Measurements from ENCODE around the gene SPO11. TPM values are rescaled to one million over a fixed set of nuclear protein-coding genes. Genes with fewer than 3 reads are reported as not detected.

Gene SPO11
- total RNA-seq, 1 donor from 2014 or later, result not detected

- Mint-ChIP-seq H3K27ac (ENCODE audit: unreplicated experiment) (no peak overlapping the region), H3K4me3 (ENCODE audit: unreplicated experiment) (no peak overlapping the region), H3K27me3 (ENCODE audit: unreplicated experiment) (peaks cover 81% of the 10 kb centered on the region), H3K36me3 (ENCODE audit: unreplicated experiment) (no peaks in the 10 kb centered on the region), H3K4me1 (ENCODE audit: unreplicated experiment) (peaks cover 2% of the 10 kb centered on the region), H3K9me3 (ENCODE audit: unreplicated experiment) (no peaks in the 10 kb centered on the region)
- no peak for DNase-seq (ENCODE audit: extremely low spot score, unreplicated experiment)
- TF ChIP-seq, protein P1, sequence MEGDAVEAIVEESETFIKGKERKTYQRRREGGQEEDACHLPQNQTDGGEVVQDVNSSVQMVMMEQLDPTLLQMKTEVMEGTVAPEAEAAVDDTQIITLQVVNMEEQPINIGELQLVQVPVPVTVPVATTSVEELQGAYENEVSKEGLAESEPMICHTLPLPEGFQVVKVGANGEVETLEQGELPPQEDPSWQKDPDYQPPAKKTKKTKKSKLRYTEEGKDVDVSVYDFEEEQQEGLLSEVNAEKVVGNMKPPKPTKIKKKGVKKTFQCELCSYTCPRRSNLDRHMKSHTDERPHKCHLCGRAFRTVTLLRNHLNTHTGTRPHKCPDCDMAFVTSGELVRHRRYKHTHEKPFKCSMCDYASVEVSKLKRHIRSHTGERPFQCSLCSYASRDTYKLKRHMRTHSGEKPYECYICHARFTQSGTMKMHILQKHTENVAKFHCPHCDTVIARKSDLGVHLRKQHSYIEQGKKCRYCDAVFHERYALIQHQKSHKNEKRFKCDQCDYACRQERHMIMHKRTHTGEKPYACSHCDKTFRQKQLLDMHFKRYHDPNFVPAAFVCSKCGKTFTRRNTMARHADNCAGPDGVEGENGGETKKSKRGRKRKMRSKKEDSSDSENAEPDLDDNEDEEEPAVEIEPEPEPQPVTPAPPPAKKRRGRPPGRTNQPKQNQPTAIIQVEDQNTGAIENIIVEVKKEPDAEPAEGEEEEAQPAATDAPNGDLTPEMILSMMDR (IDR thresholded peaks at IDR 0.05), result no peak
Measured at GRCh38 chr20:57287007-57287880, 42.4 kb upstream of the SPO11 start.

DNA sequence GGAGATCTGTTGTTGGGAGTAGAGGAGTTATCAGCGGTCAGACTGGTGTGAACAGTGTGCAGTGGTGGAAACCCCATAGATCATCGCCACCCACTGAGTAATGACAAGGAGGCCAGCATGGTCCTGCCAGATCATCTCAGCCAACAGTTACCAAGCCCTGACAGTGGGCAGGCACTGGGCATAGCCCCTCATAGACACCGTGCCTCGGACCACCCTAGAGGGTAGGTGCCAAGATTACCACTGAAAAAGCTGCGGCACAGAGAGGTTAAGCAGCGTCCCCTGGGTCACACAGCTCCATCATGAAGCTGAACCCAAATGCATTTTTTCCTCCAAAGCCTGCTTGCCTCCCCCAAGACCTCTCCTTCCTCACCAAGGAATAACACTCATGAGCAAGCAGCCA is 41.7 kb upstream of the SPO11 start:
- TF ChIP-seq, protein P1 (IDR thresholded peaks at IDR 0.05), result no peak
- peaks cover 2% of the 10 kb centered on the region for H3K4me1 Mint-ChIP-seq (ENCODE audit: unreplicated experiment)
- DNase-seq (ENCODE audit: extremely low spot score, unreplicated experiment), result no peak
- peaks cover 80% of the 10 kb centered on the region for H3K27me3 Mint-ChIP-seq (ENCODE audit: unreplicated experiment)
- H3K9me3 Mint-ChIP-seq (ENCODE audit: unreplicated experiment), result no peaks in the 10 kb centered on the region
- no peak overlapping the region for H3K4me3 Mint-ChIP-seq (ENCODE audit: unreplicated experiment)
- H3K27ac Mint-ChIP-seq (ENCODE audit: unreplicated experiment), result no peak overlapping the region
- H3K36me3 Mint-ChIP-seq (ENCODE audit: unreplicated experiment), result no peaks in the 10 kb centered on the region

GRCh38 chr20:57288651-57289277 is 40.8 kb upstream of the SPO11 start:
- no peak for DNase-seq (ENCODE audit: extremely low spot score, unreplicated experiment)
- no peak overlapping the region for H3K27ac Mint-ChIP-seq (ENCODE audit: unreplicated experiment)

DNA sequence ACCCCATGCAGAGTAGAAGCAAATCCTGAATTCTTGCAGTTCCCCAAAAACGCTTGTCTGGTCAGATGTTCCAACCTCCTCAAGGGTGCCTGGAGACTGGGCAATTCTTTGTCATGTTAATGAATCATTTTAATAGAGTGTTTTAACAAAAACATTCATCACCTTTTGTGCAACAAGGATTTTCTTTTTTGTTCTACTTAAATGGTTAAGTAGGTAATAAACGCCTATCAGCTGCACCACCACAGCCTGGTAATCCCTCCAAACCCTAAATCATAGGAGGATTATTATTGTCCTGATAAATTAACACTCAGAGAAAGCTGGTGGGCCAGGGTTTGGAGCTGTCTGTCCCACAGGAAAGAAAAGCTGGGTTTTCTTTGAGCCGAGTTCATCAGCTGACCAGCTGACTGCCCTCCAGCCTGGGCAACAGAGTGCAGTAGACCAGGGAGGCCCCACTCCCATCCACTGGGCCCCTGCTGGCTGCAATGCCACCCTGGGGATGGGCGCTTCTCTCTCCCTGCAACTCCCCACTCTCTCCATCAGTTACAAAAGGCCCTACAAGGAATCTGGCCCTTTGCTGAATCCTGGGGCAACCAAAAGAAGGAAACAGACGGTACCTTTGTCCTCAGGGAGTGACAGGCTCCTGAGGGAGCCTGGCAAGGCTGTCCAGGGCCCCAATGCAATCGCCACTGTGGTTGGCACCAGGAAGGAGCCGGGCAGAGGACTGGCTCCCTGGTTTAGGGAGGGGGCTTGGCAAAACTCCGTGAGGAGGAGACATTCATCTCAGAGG is 40.0 kb upstream of the SPO11 start:
- Mint-ChIP-seq H3K9me3 (ENCODE audit: unreplicated experiment) (no peaks in the 10 kb centered on the region), H3K36me3 (ENCODE audit: unreplicated experiment) (no peaks in the 10 kb centered on the region), H3K27ac (ENCODE audit: unreplicated experiment) (no peak overlapping the region), H3K27me3 (ENCODE audit: unreplicated experiment) (peaks cover 75% of the 10 kb centered on the region), H3K4me3 (ENCODE audit: unreplicated experiment) (no peak overlapping the region), H3K4me1 (ENCODE audit: unreplicated experiment) (peaks cover 2% of the 10 kb centered on the region)
- DNase-seq (ENCODE audit: extremely low spot score, unreplicated experiment), result no peak
- TF ChIP-seq, protein P1 (IDR thresholded peaks at IDR 0.05), result no peak

More at GRCh38 chr20:57288651-57289277, 40.8 kb upstream of the SPO11 start:
- H3K4me3 Mint-ChIP-seq (ENCODE audit: unreplicated experiment), result no peak overlapping the region
- TF ChIP-seq, protein P1 (IDR thresholded peaks at IDR 0.05), result no peak
- no peaks in the 10 kb centered on the region for H3K36me3 Mint-ChIP-seq (ENCODE audit: unreplicated experiment)
- peaks cover 2% of the 10 kb centered on the region for H3K4me1 Mint-ChIP-seq (ENCODE audit: unreplicated experiment)
- peaks cover 80% of the 10 kb centered on the region for H3K27me3 Mint-ChIP-seq (ENCODE audit: unreplicated experiment)
- H3K9me3 Mint-ChIP-seq (ENCODE audit: unreplicated experiment), result no peaks in the 10 kb centered on the region

GRCh38 chr20:57290178-57290484 is 39.5 kb upstream of the SPO11 start:
- peaks cover 75% of the 10 kb centered on the region for H3K27me3 Mint-ChIP-seq (ENCODE audit: unreplicated experiment)
- no peaks in the 10 kb centered on the region for H3K36me3 Mint-ChIP-seq (ENCODE audit: unreplicated experiment)
- H3K27ac Mint-ChIP-seq (ENCODE audit: unreplicated experiment), result no peak overlapping the region
- TF ChIP-seq, protein P1 (IDR thresholded peaks at IDR 0.05), result no peak
- no peak for DNase-seq (ENCODE audit: extremely low spot score, unreplicated experiment)
- H3K9me3 Mint-ChIP-seq (ENCODE audit: unreplicated experiment), result no peaks in the 10 kb centered on the region
- H3K4me3 Mint-ChIP-seq (ENCODE audit: unreplicated experiment), result no peak overlapping the region
- peaks cover 2% of the 10 kb centered on the region for H3K4me1 Mint-ChIP-seq (ENCODE audit: unreplicated experiment)
